Fibroblast of lung (primary cell): Measurements from ENCODE around the gene OR14I1. TPM values are rescaled to one million over a fixed set of nuclear protein-coding genes. Genes with fewer than 3 reads are reported as not detected.

Experiments
- DNase-seq, 2 donors: peaks; one replicate each; pipeline versions ENCODE4 v3.0.0 to v3.0.0-alpha.2; 2010; ENCODE audit warnings: low read depth in 2 of 2
- H2AFZ ChIP-seq: 2 replicates; pipeline ENCODE4 v1.5.1; 2012; ENCODE audit warnings: low read length, control low read depth, inconsistent platforms
- H3K27ac ChIP-seq: 2 replicates; pipeline ENCODE4 v1.5.1; 2011; ENCODE audit warnings: low read length, control low read depth; ENCODE audit not compliant: insufficient read depth
- H3K27me3 ChIP-seq: 2 replicates; pipeline ENCODE4 v1.5.1; 2011; ENCODE audit warnings: mild to moderate bottlenecking, low read length; ENCODE audit not compliant: control insufficient read depth, insufficient read depth
- H3K36me3 ChIP-seq: 2 replicates; pipeline ENCODE4 v1.5.1; 2011; ENCODE audit warnings: low read length; ENCODE audit not compliant: control insufficient read depth, insufficient read depth
- H3K4me1 ChIP-seq: 2 replicates; pipeline ENCODE4 v1.5.1; 2011; ENCODE audit warnings: low read length; ENCODE audit not compliant: control insufficient read depth, insufficient read depth; ENCODE audit errors: extremely low read depth
- H3K4me2 ChIP-seq: 2 replicates; pipeline ENCODE4 v1.5.1; 2011; ENCODE audit warnings: low read length, control low read depth; ENCODE audit not compliant: insufficient read depth; ENCODE audit errors: extremely low read depth
- H3K4me3 ChIP-seq, 4 experiments: fragments of 200-600 bp in 1 of 4; sonication (generic) in 1 of 4; replicated peaks in 1 of 4; 2 replicates each; pipeline ENCODE4 v1.5.1; 2011 to 2016; ENCODE audit warnings: low read length in 4 of 4, low read depth in 3 of 4, mild to moderate bottlenecking in 3 of 4, control low read depth in 2 of 4, inconsistent platforms in 1 of 4, mixed read lengths in 1 of 4; ENCODE audit not compliant: insufficient read depth in 1 of 4; ENCODE audit errors: control extremely low read depth in 1 of 4
- H3K79me2 ChIP-seq: 2 replicates; pipeline ENCODE4 v1.5.1; 2012; ENCODE audit warnings: mild to moderate bottlenecking, low read length, inconsistent platforms; ENCODE audit not compliant: control insufficient read depth, insufficient read depth
- H3K9ac ChIP-seq: 2 replicates; pipeline ENCODE4 v1.5.1; 2011; ENCODE audit warnings: mild to moderate bottlenecking, low read length, control low read depth; ENCODE audit not compliant: insufficient read depth
- H3K9me3 ChIP-seq: 2 replicates; pipeline ENCODE4 v1.5.1; 2012; ENCODE audit warnings: low read depth, low read length; ENCODE audit not compliant: control insufficient read depth, insufficient read depth
- H4K20me1 ChIP-seq: 2 replicates; pipeline ENCODE4 v1.5.1; 2011; ENCODE audit warnings: low read length; ENCODE audit not compliant: control insufficient read depth, insufficient read depth; ENCODE audit errors: extremely low read depth
- CTCF ChIP-seq, 2 donors: IDR thresholded peaks in 1 of 2; conservative IDR thresholded peaks in 1 of 2; 1 replicate in 1 of 2; 2 replicates in 1 of 2; pipeline ENCODE4 v1.5.1; 2011 to 2012; ENCODE audit warnings: low read length in 2 of 2, control low read depth in 1 of 2, inconsistent platforms in 1 of 2, low read depth in 1 of 2, mild to moderate bottlenecking in 1 of 2
- EZH2 ChIP-seq: IDR thresholded peaks from 2 replicates; pipeline ENCODE4 v1.5.1; 2012; ENCODE audit warnings: low read length, control low read depth, mild to moderate bottlenecking; ENCODE audit errors: missing control alignments
- polyA plus RNA-seq, 2 donors: library from polyadenylated mRNA; depleted of rRNA in 1 of 2; stranded (reverse) in 1 of 2; unstranded in 1 of 2; fragments of >200 nt; gene quantifications; 2 replicates each; pipeline ENCODE4 v1.2.1, GENCODE V29; 2011 to 2012; ENCODE audit warnings: missing spikeins in 1 of 2
- total RNA-seq: library from RNA; depleted of rRNA; stranded (reverse); fragments of >200 nt; gene quantifications from 2 replicates; pipeline ENCODE4 v1.2.1, GENCODE V29; 2014

OR14I1 gene
- total and polyA plus RNA-seq, 2 donors (not counting 1 experiment from before 2014, with no cell fraction given): not detected

GRCh38 chr1:248688527-248689298 lies 13.9 kb downstream of the OR14I1 start:
- Histone ChIP-seq H4K20me1 (no peaks in the 10 kb centered on the region), H3K27ac (no peak overlapping the region), H3K4me2 (no peak overlapping the region), H3K4me1 (no peaks in the 10 kb centered on the region), H3K9ac (no peak overlapping the region), H3K27me3 (no peaks in the 10 kb centered on the region), H3K36me3 (no peaks in the 10 kb centered on the region), H2AFZ (no peak overlapping the region), H3K79me2 (no peaks in the 10 kb centered on the region), H3K9me3 (no peaks in the 10 kb centered on the region), H3K4me3 (no peak overlapping the region)
- no peak for DNase-seq
- TF ChIP-seq EZH2 (no peak), CTCF (conservative IDR thresholded peaks at IDR 0.05 in 1 of 2, IDR thresholded peaks at IDR 0.05 in 1 of 2; ENCODE audit: low read depth in 1 of 2, low read length in 2 of 2) (no peak)

GRCh38 chr1:248686815-248687214 lies 15.8 kb downstream of the OR14I1 start:
- TF ChIP-seq EZH2 (no peak), CTCF (conservative IDR thresholded peaks at IDR 0.05 in 1 of 2, IDR thresholded peaks at IDR 0.05 in 1 of 2; ENCODE audit: low read depth in 1 of 2, low read length in 2 of 2) (no peak)
- H3K79me2 ChIP-seq: no peaks in the 10 kb centered on the region
- H4K20me1 ChIP-seq: no peaks in the 10 kb centered on the region
- H3K9ac ChIP-seq: no peak overlapping the region
- H3K36me3 ChIP-seq: no peaks in the 10 kb centered on the region
- no peak overlapping the region for H2AFZ ChIP-seq
- H3K9me3 ChIP-seq: no peaks in the 10 kb centered on the region
- no peaks in the 10 kb centered on the region for H3K27me3 ChIP-seq
- H3K4me3 ChIP-seq: no peak overlapping the region
- DNase-seq: no peak
- H3K4me2 ChIP-seq: no peak overlapping the region
- no peaks in the 10 kb centered on the region for H3K4me1 ChIP-seq
- no peak overlapping the region for H3K27ac ChIP-seq

GRCh38 chr1:248681651-248682050 lies 20.9 kb downstream of the OR14I1 start:
- H3K36me3 ChIP-seq: no peaks in the 10 kb centered on the region
- no peak overlapping the region for H3K9ac ChIP-seq
- DNase-seq: no peak
- H3K27me3 ChIP-seq: no peaks in the 10 kb centered on the region
- H3K4me2 ChIP-seq: no peak overlapping the region
- no peak overlapping the region for H2AFZ ChIP-seq
- no peaks in the 10 kb centered on the region for H4K20me1 ChIP-seq
- H3K4me3 ChIP-seq: no peak overlapping the region
- H3K4me1 ChIP-seq: no peaks in the 10 kb centered on the region
- H3K9me3 ChIP-seq: no peaks in the 10 kb centered on the region
- H3K27ac ChIP-seq: no peak overlapping the region
- no peak for TF ChIP-seq EZH2
- H3K79me2 ChIP-seq: no peaks in the 10 kb centered on the region
